Esophagus muscularis mucosa (tissue), 4 donors: ENCODE results near the gene ATMIN. TPM values are rescaled to one million over a fixed set of nuclear protein-coding genes. Genes with fewer than 3 reads are reported as not detected.

Experiments
- DNase-seq: peaks from one replicate; pipeline ENCODE4 v3.0.0-alpha.2; 2017; ENCODE audit errors: extremely low spot score
- H3K27ac ChIP-seq, 4 donors: fragments of 200-600 bp; sonication (generic); replicated peaks in 1 of 4; 1 replicate in 3 of 4; 2 replicates in 1 of 4; pipeline ENCODE4 v1.5.1; 2016 to 2019; ENCODE audit warnings: mild to moderate bottlenecking in 1 of 4
- H3K27me3 ChIP-seq, 4 donors: fragments of 200-600 bp; sonication (generic); one replicate each; pipeline versions ENCODE4 v1.5.1 to v1.6.0; 2016 to 2019
- H3K36me3 ChIP-seq, 4 donors: fragments of 200-600 bp; sonication (generic); one replicate each; pipeline ENCODE4 v1.5.1; 2016 to 2019
- H3K4me1 ChIP-seq, 4 donors: fragments of 200-600 bp; sonication (generic); one replicate each; pipeline ENCODE4 v1.5.1; 2016 to 2019
- H3K4me3 ChIP-seq, 4 donors: fragments of 200-600 bp; sonication (generic); 1 replicate in 2 of 4; 2 replicates in 2 of 4; pipeline ENCODE4 v1.5.1; 2016 to 2019; ENCODE audit warnings: mild to moderate bottlenecking in 4 of 4, moderate library complexity in 1 of 4
- H3K9me3 ChIP-seq, 4 donors: fragments of 200-600 bp; sonication (generic); 1 replicate in 3 of 4; 2 replicates in 1 of 4; pipeline ENCODE4 v1.5.1; 2016 to 2019
- EP300 ChIP-seq: sonication (generic); formaldehyde crosslinking; IDR thresholded peaks from one replicate; pipeline ENCODE4 v1.6.1; 2017; ENCODE audit warnings: antibody characterized with exemption
- POLR2A ChIP-seq: fragments of 450-650 bp; IDR thresholded peaks from one replicate; pipeline ENCODE4 v1.6.1; 2017; ENCODE audit warnings: antibody characterized with exemption, moderate library complexity, mild to moderate bottlenecking, low read depth
- POLR2AphosphoS5 ChIP-seq, 2 donors: sonication (generic); formaldehyde crosslinking; IDR thresholded peaks; one replicate each; pipeline ENCODE4 v1.6.1; 2017; ENCODE audit warnings: antibody characterized with exemption in 2 of 2
- WGBS: methylation state at CpG from one replicate; pipeline ENCODE4 v1.1.5; 2018; 5-methylcytosine and 5-hydroxymethylcytosine counted together
- intact Hi-C: fragments of 100-400 bp; cut with DNase I; formaldehyde crosslinking; loops from one replicate; pipeline ENCODE4 v1.15.1; 2023
- total RNA-seq, 4 donors: library from RNA; depleted of rRNA; stranded (reverse); fragments of >200 nt; gene quantifications; one replicate each; pipeline versions ENCODE4 v1.1.0 to v1.2.1, GENCODE V29; 2016
- TF ChIP-seq, protein P1 (sequence below), 3 experiments: fragments of 200-600 bp in 2 of 3; fragments of 450-650 bp in 1 of 3; sonication (generic) in 2 of 3; IDR thresholded peaks; one replicate each; pipeline ENCODE4 v1.5.1; 2017 to 2019; ENCODE audit warnings: antibody characterized with exemption in 3 of 3, mild to moderate bottlenecking in 2 of 3, moderate library complexity in 1 of 3

ATMIN gene
- total RNA-seq, 4 donors from 2014 or later, result 26.6 to 34.0 (median 30.4) TPM

GRCh38 chr16:81061871-81062608 lies 26.4 kb downstream of the ATMIN start:
- WGBS, result 91% methylated on average over 10 of the region's 10 CpGs
- DNase-seq, result no peak
- Histone ChIP-seq H3K36me3 (no peaks in the 10 kb centered on the region), H3K4me1 (no peaks in the 10 kb centered on the region), H3K4me3 (no peak overlapping the region), H3K27ac (no peak overlapping the region), H3K9me3 (no peaks in the 10 kb centered on the region), H3K27me3 (no peaks in the 10 kb centered on the region)
- intact Hi-C loops, result no loop called here
- TF ChIP-seq POLR2AphosphoS5 (IDR thresholded peaks at IDR 0.05) (no peak), POLR2A (no peak), EP300 (no peak)
- TF ChIP-seq, protein P1, sequence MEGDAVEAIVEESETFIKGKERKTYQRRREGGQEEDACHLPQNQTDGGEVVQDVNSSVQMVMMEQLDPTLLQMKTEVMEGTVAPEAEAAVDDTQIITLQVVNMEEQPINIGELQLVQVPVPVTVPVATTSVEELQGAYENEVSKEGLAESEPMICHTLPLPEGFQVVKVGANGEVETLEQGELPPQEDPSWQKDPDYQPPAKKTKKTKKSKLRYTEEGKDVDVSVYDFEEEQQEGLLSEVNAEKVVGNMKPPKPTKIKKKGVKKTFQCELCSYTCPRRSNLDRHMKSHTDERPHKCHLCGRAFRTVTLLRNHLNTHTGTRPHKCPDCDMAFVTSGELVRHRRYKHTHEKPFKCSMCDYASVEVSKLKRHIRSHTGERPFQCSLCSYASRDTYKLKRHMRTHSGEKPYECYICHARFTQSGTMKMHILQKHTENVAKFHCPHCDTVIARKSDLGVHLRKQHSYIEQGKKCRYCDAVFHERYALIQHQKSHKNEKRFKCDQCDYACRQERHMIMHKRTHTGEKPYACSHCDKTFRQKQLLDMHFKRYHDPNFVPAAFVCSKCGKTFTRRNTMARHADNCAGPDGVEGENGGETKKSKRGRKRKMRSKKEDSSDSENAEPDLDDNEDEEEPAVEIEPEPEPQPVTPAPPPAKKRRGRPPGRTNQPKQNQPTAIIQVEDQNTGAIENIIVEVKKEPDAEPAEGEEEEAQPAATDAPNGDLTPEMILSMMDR (IDR thresholded peaks at IDR 0.05), result no peak

- DNase-seq, result no peak
- WGBS, result 75% methylated on average over 4 of the region's 4 CpGs
- no peaks in the 10 kb centered on the region for H3K4me1 ChIP-seq
- TF ChIP-seq, protein P1 (IDR thresholded peaks at IDR 0.05), result no peak
- TF ChIP-seq POLR2A, result no peak
- TF ChIP-seq EP300, result no peak
- H3K36me3 ChIP-seq, result no peaks in the 10 kb centered on the region
- intact Hi-C loops, result no loop called here
- no peaks in the 10 kb centered on the region for H3K9me3 ChIP-seq
- H3K27me3 ChIP-seq, result no peaks in the 10 kb centered on the region
- H3K27ac ChIP-seq, result no peak overlapping the region
- no peak overlapping the region for H3K4me3 ChIP-seq
Observed at GRCh38 chr16:81066681-81067080, 31.0 kb downstream of the ATMIN start.

DNA sequence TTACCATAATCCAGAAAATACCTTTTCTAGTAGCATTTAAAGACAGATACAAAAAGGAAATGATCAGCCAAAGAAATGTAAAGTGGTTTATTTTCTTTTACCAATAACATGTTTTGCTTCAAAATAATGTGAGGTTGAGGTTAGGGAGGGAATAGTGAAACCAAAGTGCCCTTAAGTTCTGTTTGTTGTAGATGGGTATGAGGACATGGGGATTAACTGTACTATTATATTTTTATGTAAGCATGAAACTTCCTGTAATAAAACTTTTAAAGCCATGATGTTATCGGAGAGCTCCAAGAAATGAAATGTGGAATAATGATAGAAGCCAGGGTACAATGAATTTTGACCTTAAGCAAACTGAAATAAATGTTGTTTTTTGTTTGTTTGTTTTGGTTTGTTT lies 31.5 kb downstream of the ATMIN start:
- Histone ChIP-seq H3K27me3 (no peaks in the 10 kb centered on the region), H3K27ac (no peak overlapping the region), H3K36me3 (no peaks in the 10 kb centered on the region), H3K9me3 (no peaks in the 10 kb centered on the region), H3K4me3 (no peak overlapping the region), H3K4me1 (no peaks in the 10 kb centered on the region)
- TF ChIP-seq EP300 (no peak), POLR2A (no peak), POLR2AphosphoS5 (IDR thresholded peaks at IDR 0.05) (no peak)
- TF ChIP-seq, protein P1 (IDR thresholded peaks at IDR 0.05), result no peak
- intact Hi-C loops, result no loop called here
- DNase-seq, result no peak
- 95% methylated on average over 1 of the region's 1 CpG for WGBS

GRCh38 chr16:81069063-81069462 lies 33.4 kb downstream of the ATMIN start:
- WGBS, result 94% methylated on average over 4 of the region's 4 CpGs
- Histone ChIP-seq H3K27ac (no peak overlapping the region), H3K27me3 (no peaks in the 10 kb centered on the region), H3K9me3 (no peaks in the 10 kb centered on the region), H3K4me1 (no peaks in the 10 kb centered on the region), H3K4me3 (no peak overlapping the region), H3K36me3 (no peaks in the 10 kb centered on the region)
- TF ChIP-seq EP300 (no peak), POLR2A (no peak), POLR2AphosphoS5 (IDR thresholded peaks at IDR 0.05) (no peak)
- TF ChIP-seq, protein P1 (IDR thresholded peaks at IDR 0.05), result no peak
- no peak for DNase-seq
- intact Hi-C loops, result no loop called here

DNA sequence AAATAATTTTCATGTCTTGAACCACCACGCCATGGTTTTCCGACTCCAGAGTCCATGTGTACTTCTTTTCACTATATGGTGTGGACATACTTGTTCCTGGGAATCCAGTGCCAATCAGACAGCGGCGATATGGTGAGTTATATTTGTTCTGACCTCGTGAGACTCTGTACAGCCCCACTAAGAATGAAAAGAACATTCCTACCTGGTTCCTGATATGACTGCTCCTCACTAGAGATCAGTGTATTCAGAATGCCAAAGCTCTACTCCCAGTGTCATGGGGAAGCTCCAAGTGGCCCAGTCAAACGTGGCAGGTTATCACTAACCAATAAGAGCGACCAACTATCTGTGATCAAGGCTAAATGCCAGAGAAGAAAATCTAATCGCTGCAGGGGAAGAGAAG lies 35.3 kb downstream of the ATMIN start:
- H3K36me3 ChIP-seq, result no peaks in the 10 kb centered on the region
- intact Hi-C loops, result loop anchor here (10.0 kb wide), 1 partner anchor 66 kb away; the partner anchor contains the start of genes CENPN and CMC2
- TF ChIP-seq, protein P1 (IDR thresholded peaks at IDR 0.05), result no peak
- TF ChIP-seq EP300 (no peak), POLR2AphosphoS5 (IDR thresholded peaks at IDR 0.05) (no peak), POLR2A (no peak)
- no peaks in the 10 kb centered on the region for H3K27me3 ChIP-seq
- DNase-seq, result no peak
- no peak overlapping the region for H3K27ac ChIP-seq
- 76% methylated on average over 8 of the region's 8 CpGs for WGBS
- H3K9me3 ChIP-seq, result no peaks in the 10 kb centered on the region
- H3K4me3 ChIP-seq, result no peak overlapping the region
- H3K4me1 ChIP-seq, result peaks cover 0 to under 1% (median under 1%) of the 10 kb centered on the region in 4 donors
